DLD1 (cell line): ENCODE results near the gene HECTD1.
"Not testable (repeated sequence)": the region's sequence is repeated elsewhere in the genome, so short reads cannot be mapped to it uniquely, and the experiment has no call there.

ENCODE experiments used
- in situ Hi-C: cut with HindIII; loops from 2 replicates; pipeline ENCODE4 v1.10.0; 2017; ENCODE audit warnings: low sequenced_read_pairs

The HECTD1 gene

DNA sequence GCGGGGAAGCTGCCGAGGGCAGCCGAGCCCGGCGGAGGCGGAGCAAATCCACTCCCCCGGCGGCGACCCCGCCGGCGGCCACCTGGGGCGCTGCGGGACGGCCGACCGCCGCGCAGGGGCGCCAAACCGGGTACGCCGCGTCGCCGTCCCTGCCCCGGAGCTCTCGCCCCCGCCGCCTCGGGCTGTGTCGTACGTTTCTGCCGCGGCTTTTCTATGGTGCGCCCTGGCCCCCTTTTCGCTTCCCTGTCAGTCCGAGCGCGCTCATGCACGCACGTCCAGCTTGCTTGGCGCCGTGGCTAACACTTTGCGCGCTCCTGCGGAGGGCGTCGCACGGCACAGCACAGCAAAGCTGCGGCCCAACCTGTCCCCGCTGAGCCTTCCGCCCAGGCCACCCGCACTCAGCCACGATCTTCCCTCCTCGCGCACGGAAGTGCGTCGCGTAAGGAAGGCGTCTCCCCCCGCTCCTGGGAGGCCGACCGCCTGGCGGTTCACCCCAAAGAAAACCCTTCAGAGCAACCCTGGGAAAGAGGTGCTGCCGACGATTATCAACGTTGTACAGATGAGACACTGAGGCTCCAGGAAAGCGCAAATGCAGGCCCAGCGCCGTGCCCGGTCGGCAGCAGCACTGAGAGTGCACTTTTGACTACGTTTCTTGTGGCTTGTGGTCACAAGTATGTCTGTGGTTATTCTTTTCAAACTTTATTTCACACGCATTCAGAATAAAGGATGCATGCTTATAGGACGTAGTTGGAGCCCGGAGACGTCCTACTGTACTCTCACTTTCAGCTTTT is at the start of gene HECTD1:
Gene HECTD1 (minus strand): TSS at position 39 of the 791 bp plus-strand sequence. CDS start 1,857 bp downstream, outside the sequence.
- in situ Hi-C loops = no loop called here

DNA sequence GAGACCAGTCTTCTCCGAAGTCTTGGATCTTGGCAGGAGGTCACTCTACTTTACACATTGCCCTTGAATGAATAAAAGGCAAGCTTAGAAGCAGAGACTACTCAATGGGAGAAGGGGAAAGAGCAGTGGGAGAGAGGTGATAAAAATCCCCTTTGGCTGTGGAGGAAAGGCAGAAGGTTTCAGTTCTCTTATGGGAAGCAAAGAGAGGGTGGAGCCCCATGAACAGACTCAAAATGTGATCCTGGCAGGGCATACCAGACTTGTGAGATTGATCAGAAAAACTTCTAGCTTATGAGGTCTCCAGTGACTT is 49.6 kb upstream of the HECTD1 start:
- in situ Hi-C loops = no loop called here

DNA sequence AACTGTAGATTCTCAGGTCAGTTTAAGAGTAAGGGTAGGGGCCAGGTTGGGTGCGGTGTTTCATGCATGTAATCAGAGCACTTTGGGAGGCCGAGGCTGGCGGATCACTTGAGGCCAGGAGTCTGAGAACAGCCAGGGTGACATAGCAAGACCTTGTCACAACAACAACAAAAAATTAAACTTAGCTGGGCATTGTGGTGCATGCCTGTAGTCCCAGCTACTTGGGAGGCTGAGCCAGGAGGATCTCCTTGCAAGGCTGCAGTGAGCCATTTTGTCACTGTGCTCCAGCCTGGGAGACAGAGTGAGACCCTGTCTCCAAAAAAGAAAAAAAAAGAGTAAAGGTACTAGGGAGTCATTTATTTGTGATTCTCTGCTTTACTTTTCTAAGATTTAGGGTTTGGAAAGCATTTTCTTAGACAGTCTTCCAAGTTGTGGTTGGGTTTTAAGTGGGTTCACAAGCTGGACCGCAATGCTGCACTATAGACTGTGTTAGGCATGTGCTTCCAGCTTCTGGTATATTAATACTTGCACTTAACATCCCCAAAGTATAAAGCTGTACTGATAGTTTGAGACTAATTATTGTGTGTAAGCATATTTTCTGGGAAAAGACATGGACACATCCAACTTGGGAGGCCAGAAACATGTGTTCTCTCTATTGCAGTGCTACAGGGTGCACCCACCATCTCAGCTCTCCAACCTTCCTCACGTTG is 49.1 kb upstream of the HECTD1 start:
- in situ Hi-C loops = no loop called here

DNA sequence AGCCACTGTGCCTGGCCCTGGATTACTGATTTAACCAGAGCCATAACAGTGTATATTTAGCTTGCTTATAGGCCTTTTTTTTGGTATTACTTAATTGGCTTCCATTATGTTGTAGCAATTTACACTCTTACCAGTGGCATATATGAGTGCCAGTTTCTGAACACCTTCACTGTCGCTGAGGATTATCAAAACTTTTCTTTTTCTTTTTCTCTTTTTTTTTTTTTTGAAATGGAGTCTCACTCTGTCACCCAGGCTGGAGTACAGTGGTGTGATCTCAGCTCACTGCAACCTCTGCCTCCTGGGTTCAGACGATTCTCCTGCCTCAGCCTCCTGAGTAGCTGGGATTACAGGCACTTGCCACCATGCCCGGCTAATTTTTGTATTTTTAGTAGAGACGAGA is 48.3 kb upstream of the HECTD1 start:
- in situ Hi-C loops = not testable (repeated sequence)

DNA sequence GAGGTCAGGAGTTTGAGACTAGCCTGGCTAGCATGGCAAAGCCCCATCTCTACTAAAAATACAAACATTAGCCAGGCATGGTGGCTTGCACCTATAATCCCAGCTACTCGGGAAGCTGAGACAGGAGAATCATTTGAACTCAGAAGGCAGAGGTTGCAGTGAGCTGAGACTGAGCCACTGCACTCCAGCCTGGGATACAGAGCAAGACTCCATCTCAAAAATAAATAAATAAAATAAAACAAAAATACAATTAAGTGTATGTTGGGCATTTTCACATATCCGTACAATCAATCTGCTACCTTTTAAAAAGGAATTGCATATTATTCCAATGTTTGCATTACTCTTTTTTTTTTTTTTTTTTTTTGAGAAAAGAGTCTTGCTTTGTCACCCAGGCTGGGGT is 47.7 kb upstream of the HECTD1 start:
- in situ Hi-C loops = no loop called here

DNA sequence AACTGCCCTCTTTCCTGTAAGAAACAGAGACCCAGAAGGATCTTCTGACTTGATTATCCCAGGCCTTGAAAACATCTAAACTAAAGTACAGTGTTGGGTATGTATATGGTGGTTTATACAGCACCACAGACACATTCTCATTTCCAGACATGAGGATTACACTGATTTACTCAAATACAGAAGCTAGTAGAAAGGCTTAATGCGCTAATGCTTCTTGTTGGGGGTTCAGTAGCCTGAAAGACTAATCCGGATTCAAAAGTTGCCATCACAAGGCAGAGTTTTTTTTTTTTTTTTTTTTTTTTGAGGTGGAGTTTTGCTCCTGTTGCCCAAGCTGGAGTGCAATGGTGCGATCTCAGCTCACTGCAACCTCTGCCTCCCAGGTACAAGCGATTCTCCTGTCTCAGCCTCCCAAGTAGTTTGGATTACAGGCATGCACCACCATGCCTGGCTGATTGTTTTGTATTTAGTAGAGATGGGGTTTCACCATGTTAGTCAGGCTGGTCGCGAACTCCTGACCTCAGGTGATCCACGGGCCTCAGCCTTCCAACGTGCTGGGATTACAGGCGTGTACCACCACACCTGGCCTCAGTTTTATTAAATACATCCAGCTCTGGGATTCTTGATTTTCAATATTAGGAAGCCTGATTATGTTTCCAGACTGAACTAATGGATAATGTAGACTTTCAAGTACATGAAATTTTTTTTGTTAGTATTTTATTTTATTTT is 46.3 kb upstream of the HECTD1 start:
- in situ Hi-C loops = no loop called here

DNA sequence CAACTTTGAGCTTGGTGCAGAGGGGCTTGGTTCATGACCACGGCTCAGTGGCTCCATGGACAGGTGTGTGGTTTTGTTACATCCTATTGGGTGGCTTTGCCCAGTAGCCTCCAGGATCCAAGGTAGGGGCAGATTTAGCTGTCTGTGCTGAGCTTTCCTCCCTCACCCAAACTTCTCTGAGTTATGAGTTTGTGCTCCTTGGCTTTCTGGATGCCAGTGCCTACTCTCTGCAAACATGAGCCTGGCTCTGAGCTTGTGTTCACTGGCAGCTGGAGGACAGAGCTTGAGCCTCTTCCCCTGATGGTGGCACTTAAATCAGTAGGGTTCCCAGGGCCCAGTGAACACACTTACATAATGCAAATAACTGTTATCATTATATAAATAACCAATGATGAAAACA is 45.3 kb upstream of the HECTD1 start:
- in situ Hi-C loops = no loop called here

DNA sequence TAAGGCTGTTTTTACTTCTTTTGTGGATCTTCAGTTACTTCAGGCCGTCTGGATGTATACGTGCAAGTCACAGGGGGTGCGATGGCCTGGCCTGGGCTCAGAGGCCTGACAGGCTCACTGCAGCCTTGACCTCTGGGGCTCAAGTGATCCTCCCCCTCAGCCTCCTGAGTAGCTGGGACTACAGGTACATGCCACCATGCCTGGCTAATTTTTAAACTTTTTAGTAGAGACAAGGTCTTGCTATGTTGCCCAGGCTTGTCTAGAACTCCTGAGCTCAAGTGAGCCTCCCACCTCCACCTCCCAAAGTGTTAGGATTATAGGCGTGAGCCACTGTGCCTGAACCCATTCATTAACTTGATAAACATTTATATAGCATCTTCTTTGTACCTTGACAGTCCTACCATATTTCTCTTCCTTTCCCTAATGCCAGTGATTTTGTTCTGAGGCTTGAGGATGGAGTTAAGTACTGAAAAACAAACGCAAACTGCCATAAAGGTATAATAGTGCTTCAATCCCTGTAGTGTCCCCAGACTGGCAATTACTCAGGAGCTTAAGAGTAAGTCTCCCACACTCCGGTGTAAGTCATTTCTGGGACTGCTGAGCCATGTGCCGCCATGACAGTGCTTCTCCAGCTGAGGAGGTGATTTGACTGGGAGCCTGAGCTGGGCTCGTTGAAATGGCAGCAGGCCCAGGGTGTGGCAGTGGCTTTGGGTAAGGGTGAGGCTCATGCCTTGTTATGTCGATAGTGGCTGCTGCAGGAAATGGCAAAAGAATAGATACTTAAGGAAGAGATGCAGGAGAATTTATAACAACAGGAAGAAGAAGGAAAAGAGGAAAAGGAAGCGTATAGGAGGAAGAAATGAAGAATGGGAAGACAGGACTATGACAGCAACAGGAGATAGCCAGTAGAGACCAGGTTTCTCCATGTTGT is 43.7 kb upstream of the HECTD1 start:
- in situ Hi-C loops = no loop called here

DNA sequence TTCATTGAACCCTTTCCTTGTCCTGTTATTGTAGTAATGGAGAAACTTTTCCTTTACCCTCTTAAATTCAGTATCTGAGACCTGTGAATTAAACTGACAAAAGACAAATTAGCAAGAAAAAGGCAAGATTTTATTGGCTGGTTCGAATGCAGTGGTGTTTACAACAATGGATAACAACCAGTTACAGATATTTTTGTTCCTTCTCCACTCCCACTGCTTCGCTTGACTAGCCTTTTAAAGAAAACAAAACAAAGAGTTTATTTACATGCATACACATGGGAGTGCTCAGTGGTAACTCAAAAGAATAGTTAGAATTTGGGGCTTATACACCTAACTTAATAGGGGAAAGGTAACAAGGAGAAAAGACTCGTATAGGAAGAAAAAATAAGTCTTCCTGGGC is 37.0 kb upstream of the HECTD1 start:
- in situ Hi-C loops = no loop called here

DNA sequence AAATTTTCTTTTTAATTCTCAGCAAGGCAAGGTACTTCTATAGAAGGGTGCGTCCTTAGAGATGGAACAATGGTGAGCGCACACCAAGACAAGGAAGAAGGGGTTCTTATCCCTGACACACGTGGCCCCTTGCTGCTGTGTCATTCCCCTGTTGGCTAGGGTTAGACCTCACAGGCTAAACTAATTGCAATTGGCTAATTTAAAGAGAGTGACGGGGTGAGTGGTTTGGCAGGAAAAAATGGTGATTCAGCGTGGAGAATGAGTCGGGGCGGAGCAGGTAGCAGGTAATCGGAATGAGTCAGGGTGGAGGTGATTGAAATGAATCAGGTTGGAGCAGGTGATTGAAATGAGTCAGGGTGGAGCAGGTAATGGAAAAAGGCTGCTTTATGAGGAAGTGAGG is 36.3 kb upstream of the HECTD1 start:
- in situ Hi-C loops = no loop called here

DNA sequence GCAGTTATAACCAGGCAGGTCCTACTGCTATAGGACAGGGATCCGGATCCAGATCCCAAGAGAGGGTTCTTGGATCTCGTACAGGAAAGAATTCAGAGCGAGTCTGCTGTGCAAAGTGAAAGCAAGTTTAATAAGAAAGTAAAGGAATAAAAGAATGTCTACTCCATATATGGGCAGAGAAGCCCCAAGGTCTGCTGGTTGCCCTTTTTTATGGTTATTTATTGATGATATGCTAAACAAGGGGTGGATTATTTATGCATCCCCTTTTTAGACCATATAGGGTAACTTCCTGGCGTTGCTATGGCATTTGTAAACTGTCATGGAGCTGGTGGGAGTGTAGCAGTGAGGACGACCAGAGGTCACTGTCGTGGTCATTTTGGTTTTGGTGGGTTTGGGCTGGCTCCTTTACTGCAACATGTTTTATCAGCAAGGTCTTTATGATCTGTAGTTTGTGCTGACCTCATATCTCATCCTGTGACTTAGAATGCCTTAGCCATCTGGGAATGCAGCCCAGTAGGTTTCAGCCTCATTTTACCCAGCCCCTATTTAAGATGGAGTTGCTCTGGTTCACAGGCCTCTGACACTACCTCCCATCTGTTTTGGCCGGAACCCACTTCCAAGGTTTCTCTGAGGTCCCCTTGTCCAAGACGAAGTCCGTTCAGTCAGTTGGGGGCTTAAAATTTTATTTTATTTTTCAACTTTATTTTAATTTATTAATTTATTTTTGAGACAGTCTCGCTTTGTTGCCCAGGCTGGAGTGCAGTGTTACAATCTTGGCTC is 34.8 kb upstream of the HECTD1 start:
- in situ Hi-C loops = not testable (repeated sequence)

DNA sequence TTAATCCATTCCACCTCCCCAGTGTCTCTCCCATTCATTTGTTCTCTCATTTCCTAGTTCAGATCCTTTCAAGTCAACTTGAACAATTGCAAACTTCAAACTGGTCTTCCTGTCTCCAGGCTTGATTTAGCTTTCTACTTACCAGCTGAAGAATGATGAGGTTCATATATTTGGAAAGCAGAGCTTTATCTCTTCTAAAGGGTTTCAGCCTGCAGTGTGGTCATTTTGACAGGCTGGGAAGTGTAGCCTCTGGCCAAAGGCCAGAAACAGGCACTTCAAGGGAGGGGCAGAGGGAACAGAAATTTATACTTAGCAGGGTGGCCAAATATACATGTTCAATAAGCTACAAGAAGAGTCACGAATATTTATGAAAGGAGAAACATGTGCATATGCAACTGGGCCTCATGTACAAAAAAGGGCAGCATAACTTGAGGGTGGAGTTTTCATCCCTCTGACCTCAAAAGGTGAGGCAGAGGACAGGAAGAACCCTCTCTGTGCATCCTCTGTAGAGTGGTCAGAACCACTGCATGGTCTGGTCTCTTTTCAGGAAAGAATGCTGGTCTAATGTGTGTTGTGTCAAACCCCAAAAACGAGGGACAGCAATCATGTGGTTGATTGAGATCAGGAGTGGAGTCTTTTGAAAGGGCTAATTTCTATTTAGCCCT is 34.0 kb upstream of the HECTD1 start:
- in situ Hi-C loops = no loop called here

DNA sequence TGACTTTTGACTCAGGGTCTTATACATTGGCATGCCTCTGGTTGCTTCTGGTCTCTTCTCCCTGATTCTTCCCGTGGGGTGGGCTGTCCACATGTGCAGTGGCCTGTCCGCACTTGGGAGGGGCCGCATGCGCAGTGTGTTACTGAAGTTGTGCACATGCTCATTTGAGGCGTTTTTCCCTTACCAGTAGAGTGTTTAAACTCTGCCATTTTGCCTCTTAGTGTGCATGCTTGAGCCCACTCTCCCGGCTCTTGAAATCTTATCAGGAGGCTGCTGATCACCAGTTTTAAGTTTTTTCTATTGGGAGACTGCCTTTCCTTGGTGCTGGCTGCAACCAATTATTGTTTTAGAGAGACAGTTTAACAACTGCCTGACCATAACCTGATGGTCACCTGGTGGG is 32.1 kb upstream of the HECTD1 start:
- in situ Hi-C loops = no loop called here

DNA sequence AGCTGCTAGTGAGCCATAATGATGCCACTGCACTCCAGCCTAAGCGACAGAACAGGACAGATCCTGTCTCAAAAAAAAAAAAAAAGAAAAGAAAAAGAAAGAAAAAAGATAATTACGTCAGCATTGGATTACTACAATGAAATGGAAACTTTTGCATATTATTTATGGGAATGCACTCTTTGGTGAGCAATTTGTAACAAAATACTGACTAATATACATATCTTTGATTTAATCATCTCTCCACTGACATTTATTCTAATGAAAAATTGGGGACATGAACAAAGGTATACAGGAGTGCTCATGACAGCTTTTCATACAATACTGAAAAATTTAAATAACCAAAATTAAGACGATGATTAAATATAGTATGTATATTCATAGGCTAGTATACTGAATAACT is 27.9 kb upstream of the HECTD1 start:
- in situ Hi-C loops = no loop called here

DNA sequence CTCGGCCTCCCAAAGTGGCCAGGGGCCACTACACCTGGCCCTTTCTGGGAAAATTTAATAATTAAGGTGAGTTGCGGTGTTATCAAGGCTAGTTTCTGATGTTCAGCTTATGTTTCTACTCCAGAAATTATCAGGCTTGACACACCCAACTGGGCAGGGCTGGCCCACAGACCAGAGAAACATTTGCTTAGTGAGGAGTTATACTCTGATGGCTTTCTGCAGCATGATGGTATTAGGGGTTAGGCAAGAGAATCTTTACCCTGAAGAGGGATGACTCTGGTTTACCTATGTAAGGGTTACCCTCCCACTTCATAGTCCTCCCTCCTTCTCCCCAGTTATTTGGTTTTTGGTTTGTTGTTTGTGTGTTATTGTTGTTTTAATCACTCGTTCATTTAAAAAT is 24.5 kb upstream of the HECTD1 start:
- in situ Hi-C loops = no loop called here

DNA sequence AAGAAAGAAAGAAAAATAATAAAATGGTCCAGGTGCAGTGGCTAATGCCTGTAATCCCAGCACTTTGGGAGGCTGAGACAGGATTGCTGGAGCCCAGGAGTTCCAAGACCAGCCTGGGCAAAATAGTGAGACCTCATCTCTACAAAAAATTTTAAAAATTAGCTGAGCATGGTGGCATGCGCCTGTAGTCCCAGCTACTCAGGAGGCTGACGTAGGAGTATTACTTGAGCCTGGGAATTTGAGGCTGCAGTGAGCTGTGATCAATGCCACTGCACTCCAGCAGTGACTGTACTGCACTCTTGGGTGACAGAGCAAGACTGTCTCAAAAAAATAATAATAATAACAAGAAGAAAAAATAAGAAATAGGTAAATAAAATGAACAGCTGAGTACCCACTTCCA is 23.7 kb upstream of the HECTD1 start:
- in situ Hi-C loops = not testable (repeated sequence)

DNA sequence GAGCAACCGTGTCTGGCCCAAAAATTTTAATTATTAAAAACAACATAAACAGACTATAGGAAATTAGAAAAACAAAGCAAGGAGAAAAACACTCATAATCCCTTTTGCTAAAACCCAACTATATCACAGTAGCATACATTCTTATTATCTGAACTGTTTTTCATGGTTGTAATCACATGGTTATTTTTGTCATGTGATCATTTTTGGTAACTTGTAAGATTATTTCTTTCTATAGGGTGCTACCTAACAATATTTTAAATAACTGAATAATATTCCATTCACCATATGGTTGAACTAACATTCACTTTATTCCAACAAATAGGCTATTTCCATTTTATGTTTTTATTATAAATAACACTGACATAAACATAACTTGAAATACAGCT is 23.0 kb upstream of the HECTD1 start:
- in situ Hi-C loops = no loop called here

DNA sequence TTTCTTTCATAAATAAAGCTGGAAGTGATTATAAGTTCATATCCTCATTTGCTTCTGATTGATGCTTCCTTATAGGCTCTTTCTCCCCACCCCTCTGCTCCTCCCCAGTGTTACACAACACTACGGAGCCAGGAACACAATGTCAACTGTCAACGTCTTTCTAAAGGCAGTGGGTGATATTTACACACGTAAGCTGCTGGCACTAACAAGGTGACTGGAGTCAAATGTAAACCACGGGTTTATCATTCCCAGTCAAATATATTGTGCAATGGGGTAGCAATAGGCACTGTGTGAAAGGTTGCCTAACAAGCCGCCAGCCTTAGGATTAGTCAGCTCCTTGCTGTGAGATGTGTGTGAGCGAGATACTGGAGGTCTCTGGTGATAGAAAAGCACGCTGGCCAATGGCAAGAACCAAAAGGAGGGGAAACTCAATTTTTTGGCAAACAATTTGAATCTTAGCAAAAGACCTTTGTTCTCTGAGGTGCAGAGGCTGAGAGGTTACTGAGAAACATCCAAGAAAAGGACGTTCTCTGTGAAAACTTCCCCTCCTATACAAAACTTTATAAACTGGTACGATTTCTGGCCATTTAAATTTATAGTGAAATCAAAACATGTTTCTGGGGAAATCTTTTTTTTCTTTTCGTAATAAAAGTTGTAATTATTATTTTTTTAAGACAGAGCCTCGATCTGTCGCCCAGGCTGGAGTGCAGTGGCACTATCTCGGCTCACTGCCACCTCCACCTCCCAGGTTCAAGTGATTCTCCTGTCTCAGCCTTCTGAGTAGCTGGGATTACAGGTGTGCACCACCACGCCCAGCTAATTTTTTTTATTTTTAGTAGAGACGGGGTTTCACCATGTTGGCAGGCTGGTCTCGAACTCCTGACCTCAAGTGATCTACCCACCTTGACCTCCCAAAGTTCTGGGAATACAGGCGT is 22.3 kb upstream of the HECTD1 start:
- in situ Hi-C loops = no loop called here

DNA sequence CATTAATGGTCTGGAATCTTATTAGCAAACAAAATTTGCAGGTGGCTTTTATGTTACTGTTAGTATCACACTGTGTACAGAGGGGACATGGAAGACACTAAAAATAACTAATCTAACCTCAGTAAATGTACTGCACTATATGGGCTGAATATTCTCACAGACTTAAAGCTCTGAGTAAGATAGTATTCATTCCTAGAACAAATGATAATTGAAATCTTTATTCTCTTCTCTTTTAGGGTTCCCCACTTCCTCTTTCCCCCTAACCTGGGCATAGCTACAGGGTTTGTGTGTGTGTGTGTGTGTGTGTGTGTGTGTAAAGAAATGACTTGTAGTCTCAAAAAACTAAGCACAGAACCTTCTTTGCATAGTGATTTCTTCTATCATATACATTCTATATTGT is 21.4 kb upstream of the HECTD1 start:
- in situ Hi-C loops = no loop called here
